ENCODE data around the gene KIRREL3.

KIRREL3 gene

DNA sequence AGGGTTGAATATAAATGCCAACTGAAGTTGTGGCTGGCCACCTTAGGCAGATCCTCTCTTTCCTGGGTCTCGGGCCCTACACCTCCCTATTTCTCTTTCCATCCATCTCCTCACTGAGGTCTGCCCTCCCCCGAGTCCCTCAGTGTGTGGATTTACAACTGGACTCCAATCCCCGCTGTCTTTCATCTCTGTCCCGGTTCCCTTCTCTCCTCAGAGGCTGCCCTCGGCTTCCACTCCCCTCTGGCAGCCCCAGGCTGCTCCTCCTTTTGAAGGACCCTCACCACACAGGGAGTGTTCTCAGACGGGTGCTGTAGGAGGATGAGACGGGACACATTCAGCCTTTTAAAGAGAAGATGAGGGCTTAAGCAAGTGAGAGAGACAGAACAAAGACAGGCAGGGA is 478.0 kb downstream of the KIRREL3 start:
- FAIRE-seq = no peak

DNA sequence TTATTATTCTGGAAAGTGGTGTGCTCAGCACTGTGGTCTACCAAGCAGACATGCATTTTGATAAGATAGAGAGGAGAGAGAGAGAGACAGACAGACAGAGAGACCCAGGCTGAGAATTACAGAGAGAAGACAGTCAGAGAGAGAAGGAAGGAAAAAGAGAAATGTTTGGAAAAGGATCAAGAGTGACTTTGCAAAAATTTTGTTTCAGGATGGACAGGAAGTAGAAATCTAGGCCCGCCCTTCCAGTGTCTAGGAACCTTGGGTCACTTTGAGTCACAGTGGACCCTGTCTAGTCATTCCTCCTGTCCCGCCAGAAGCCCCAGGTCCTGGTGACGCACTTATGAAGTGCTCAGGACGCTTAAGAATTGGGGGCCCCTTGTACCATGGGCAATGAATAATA is 478.4 kb downstream of the KIRREL3 start:
- FAIRE-seq = no peak

DNA sequence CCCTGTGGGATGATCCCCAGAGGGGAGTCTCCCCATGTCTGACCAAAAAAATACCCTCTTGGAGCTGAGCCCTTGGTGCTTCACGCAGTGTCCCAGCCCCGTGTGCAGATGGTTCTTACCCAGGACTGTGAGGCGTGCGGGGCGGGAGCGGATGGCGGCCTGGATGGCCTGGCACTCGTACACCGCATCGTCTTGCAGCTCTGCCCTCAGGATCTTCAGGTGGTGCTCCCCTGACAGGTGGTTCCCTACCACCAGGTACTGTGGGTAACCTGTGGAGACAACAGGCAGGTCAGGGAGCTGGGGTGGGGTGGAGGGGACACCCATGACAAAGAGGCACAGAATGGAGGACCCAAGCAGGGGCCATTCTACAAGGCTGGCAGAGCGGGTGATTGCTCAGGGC is 479.4 kb downstream of the KIRREL3 start:
- FAIRE-seq = no peak

DNA sequence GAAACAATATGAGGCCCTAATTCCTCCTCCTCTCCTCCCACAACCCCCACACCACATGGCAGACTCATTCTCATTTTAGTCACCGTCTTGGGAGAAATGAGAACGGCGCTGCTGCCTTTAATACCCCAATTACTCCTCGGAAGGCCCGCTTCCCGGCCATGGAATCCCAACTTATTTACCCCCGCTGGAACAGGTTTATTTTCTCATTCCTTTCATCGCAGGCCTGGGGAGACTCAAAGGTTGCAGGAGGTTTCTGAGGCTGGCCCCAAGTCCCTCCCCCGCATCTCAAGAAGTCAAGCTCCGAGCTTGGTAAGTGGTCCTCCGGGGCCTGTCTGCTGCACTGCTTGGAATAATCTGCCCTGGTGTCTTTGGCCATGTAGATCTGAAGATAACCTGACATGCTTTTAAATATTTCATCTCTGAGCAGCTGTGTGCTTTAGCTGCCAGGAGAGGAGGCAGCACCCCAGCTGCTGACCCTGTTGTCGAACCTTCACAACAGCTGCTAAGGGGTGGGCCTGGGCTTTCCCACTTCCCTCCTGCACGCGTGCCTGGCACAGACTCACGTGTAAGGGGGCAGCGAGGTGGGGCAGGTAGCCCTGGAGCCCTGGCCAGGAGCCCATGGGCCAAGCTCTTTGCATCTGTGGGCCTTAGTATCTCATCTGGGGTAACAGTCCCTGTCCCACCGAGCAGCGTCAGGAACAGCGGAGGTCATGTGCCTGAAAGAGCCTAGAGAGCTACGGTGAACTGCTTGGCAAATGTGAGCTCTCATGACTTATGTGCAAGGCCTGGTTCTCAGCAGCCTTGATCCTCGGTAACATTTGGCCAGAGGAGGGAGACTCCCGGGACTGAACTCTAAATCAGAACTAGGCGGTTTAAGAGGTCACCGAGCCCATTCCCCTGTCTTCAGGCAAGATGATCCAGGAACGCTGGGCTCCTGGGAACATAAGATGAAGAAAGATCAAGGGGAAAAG is 480.5 kb downstream of the KIRREL3 start:
- FAIRE-seq = no peak

DNA sequence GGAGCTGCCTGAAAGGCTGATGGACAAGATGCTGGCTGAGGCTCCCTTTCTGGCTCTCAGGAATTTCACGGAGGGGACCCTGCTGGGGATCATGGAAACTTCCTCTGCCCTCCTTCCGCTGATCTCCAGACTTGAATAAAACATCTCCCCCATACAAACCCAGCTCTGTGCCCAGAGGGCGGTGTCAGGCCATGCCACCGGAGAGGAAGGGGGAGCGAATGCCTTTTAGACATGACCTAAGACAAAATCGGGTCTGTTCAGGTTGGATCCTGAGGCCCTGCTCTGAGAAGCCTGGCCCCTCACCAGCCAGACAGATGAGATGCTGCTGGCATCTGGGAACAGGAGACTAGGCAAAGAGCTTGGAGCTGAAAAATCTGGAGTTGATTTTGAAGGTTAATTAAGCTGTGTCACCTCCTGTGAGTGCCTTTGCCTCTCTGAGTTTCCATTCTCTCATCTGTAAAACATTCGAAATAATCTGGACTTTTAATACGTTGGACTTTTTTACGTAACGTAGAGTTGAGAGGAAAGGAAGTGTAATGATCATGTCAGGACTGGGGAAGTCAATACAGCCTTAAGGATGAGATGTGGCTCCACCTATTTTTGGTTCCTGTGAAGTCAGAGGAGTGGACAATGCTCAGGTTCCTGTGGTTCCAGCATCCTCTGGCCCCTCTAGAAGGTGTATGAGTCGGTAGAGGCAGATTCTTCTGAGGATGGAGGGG is 481.4 kb downstream of the KIRREL3 start:
- no peak for FAIRE-seq

DNA sequence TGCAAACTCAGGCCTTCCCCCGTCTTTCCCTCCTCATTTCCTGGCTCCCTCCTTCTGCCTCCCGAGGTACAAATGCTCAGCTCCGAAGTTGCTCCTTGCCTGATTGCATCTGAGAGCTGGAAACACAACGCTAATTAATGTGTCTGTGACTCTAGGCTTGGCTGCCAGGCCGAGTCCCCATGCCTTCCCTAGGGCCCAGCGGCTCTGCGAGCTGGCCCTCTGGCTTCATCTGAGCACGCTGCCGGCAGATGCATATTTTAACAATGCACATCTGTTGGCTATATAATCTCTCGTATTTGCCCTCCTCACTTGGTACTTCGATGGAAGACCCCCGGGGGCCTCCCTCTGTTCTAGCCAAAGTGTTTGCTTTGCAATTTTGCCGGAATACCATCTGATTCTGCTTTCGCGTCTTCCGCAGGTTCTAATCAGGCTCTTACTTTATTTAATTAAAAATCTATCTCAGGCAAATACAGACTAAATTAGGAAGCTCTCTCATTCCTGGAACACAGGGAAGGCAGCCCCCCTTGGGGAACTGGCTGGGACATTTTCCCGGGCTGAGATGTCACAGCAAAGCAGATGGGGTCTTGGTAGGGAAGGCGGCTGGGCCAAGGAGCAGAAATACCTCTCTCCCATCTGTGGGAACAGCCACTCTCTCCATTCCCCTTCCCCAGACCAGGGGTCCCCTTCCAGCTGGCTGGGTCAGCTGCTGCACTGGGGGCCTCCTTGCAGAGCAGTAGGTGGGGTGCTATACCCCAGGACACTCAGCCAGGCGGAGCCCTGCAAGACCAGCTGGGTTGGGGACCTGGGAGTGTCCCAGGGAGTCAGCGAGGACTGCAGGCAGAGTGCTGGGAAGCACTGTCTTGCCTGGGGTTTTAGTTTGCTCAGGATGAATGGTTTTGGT is 482.2 kb downstream of the KIRREL3 start:
- FAIRE-seq = no peak

DNA sequence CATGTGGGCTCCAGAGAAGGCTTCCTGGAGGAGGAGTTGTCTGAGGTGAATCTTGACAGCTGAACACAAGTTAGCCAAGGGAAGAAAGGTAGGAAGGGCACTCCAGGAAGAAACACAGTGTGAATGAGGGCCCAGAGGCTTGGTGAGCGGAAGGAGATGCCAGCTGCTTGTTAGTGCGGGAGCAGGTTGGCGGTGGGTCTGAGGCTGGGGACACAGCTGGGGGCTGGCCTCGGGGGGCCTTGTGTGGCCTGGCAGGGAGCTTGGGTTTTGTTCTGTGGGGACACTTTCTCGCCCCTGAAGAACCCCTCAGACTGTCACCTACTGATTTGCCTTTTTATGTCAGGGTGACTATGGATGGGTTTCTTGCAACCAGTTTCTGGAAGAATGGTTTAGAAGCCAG is 485.1 kb downstream of the KIRREL3 start:
- no peak for FAIRE-seq

DNA sequence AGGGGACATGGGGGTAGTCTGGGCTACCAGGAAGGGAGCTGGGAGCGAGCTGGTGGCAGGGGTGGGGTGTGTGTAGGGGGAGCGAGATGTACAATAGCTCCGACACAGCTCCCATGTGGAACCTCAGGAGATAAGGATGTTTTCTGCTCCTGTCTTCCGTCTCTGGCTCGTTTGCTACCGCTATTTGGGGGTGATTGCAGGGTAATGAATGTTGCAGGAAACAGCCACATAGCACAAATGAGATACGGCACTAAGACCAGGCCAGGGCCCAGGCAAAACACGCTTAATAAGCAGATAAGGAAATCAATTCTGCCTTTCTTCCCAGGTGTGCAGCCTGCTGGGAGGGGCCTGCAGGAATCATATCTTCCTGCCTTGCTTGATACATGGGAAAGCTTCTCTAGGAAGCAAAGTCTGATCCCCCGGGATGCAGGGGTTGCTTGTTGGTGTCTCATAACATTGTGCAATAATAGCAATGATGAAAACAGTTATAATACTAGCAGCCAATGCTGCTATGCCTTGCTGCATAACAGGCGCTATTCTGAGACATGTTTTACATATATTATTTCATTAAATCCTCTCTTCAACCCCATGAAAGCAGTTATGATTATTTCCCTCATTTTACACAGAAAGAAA is 486.4 kb downstream of the KIRREL3 start:
- no peak for FAIRE-seq

DNA sequence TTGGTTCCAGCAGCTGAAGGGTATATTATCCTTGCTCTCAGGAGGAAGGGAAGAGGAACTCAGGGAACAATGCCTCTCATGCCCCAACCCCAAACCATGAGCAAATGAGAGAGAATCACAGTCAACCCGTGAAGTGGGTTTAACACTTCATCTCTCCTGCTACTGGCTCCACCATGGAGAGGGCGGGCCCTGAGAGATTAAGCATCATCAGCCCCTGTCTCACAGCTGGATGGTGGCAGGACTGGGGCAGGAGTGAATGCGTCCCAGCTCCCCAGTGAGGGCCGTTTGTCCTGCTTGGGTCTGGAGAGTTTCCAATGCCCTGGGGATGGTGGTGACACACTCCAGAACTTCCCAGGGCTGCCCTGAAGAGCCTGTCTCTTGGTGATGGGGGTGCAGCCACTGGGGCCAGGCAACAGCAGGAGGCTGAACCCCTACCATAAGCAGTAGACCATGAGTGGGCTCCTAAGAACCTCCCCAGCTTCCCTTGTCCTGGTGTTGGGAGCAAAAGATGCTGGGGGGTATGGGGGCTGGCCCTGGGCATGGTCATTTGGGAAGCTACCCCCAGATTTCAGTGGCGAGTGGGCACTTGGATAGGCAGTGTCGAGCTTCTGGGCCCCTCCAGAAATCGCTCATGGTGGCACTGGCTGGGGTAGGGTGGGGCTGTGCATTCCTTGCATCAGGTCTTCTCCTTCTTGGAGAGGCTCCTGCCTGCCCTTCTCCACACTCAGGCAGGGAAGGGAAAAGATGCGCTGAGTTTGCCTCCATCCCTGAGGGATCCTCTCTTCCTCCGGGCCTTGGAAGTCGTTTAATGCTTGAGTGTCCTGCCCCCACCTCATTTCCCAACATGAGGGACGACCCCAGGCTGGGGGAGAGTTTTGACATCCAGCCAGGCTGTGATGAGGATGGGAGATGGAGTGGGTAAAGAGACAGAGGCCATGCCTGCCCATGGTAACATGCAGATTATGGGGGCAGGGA is 487.5 kb downstream of the KIRREL3 start:
- FAIRE-seq = no peak

DNA sequence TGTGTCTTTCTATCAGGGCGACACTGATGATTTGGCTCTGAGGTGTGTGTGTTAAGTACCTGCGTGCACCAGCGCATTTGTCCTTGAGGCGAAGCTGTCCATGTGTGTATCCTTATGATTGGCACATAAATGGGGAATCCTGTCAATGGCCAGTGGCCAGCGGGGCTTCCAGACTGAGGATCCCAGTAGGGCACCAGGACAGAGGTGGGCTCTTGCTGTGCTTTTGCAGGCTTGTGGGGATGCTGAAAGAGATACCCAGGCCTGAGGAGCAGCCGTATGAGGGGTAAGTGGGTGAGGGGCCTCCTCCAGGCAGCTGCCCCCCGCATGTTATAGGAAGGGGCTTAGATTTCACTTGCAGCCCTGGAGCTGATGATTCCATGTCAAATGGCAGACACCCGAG is 488.3 kb downstream of the KIRREL3 start:
- no peak for FAIRE-seq

DNA sequence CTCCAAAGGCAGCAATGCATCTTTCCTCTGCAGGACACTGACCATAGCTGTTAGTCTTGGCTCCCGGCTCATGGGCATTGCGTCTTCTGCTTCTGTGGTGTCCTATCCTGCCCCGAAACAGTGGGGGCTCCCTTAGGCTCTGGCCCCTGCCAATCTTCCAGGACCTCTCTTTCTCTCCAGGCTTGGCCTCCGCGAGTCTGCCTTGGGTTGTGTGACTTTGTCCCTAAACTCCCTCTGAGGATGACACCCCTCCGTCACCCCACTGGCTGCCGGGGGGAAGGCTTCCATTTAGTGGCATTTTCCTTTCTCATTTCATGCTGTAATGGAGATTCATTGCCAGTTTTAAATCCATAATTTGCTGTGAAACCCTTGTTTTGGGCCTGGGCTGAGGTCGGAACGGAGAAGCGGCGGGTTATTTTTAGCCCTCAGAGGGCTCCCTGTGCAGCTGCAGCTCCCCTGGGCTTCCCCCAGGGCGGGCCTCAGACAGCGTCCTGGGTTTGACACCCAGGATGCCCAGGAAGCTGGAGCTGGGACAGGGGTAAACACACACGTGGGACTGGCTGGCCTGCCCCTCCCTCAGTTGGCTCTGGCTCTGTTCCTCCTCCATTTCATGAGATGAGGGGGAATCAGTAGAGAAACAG is 489.0 kb downstream of the KIRREL3 start:
- no peak for FAIRE-seq

DNA sequence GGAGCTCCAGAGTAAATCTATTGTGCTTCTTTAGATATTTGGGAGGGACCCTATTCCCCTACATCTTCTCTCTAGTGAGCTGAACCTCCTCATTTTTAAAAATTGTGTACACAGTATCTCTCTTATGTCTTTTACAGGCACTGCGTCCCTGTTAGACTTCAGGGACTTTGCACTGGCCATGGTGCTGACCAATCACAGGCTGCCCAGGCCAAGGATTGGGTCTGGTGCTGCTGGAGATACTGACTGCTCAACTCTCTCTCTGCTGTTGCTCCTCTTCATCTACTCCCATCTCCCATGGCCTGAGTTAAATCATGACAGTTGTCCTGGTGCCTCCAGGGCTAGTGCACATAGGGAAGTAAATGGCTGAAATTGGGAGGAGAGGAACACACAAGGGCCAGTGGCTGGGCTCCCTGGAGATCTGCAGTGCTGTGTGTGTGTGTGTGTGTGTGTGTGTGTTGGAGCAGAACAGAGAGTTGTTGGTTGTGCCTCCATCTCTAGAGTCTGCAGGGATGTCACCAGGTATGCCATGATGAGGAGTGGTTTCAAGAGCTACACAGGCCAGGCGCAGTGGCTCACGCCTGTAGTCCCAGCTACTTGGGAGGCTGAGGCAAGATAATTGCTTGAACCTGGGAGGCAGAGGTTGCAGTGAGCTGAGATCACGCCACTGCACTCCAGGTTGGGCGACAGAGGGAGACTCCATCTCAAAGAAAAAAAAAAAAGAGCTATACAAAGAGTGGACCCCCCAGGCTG is 489.8 kb downstream of the KIRREL3 start:
- no peak for FAIRE-seq

DNA sequence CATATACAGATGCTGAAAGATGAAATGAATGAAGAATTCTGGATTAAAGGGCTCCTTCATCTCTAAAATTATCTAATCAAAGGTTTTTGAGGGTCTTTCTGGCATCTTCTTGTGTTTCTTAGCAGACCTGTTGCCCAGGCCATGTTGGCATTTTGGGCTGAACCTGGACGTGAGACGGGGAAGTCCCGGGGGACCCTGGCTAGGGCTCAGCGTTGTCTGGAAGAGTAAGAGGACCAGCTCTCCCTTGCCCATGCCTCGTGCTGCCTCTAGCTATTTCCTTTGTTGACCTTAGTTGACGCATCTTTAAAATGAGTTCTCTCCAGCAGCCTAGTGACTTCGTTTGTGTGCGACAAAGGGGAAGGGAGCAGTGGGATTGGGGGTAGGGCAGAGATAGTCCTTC is 492.9 kb downstream of the KIRREL3 start:
- FAIRE-seq = no peak

DNA sequence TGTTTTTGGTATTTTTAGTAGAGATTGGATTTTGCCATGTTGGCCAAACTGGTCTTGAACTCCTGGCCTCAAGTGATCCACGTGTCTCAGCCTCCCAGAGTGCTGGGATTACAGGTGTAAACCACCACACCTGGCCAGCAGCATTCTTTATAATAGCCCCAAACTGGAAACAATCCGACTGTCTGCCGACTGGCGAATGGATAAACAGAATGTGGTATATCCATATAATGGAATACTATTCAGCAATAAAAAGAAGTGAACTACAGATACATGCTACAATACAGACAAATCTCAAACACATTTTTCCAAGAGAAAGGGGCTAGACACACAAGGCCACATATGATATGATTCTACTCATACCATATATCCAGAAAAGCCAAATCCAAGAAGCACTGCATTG is 493.8 kb downstream of the KIRREL3 start:
- no peak for FAIRE-seq

DNA sequence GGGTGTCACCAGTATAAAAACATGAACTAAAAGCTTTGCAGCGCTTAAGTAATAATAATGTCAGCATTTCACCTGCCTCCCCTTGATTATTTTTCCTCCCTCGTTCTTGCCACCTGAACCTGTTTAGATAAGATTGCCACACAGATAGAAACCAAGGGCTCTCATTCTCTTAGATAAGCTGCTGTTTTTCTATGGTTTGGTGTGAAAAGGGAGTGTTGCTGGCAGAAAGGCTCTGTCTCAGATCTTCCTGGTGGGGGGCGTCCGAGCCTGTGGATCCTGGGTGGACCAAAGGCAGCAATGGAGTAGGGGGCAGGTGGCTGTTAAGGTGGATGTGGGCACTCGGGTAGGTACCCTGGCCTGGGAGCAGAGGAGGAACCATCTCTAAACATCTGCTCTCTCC is 497.6 kb downstream of the KIRREL3 start:
- no peak for FAIRE-seq

DNA sequence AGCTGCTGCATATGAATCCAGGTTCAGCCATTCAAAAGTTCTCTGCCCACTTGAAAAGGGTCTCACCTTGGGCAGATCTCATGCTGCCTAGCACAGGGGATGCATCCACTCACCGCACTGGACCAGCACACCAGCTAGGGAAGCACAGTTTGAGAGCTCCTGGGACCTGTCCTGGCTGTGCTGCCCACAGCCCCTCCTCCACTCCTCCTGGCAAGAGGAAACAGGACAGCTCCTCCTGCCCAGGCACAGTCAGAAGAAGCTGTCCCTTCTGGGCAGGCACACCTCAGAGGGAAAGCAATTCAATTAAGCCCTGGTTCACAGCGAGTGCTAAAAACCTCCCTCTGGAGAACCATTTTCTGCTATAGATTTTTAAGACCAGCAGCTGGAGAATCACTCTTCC is 498.4 kb downstream of the KIRREL3 start:
- no peak for FAIRE-seq

DNA sequence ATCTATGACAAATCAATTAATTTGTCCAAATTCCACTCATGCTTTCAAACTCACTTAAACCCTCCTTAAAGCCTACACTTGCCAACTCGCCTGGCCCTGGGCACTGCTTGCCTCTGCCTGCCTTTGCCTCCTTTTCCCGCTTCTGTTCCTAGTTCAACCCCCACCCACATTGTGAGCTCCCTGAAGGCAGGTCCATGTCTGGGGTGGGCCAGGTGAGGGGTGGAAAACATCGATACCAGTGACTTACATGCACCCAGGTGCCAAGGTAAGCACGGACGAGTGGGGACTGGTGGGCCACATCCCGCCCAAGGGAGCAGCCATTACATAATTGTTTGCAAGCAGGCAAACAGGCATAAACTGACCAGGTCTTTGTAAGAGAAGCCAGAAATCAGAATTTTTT is 498.9 kb downstream of the KIRREL3 start:
- FAIRE-seq = no peak

DNA sequence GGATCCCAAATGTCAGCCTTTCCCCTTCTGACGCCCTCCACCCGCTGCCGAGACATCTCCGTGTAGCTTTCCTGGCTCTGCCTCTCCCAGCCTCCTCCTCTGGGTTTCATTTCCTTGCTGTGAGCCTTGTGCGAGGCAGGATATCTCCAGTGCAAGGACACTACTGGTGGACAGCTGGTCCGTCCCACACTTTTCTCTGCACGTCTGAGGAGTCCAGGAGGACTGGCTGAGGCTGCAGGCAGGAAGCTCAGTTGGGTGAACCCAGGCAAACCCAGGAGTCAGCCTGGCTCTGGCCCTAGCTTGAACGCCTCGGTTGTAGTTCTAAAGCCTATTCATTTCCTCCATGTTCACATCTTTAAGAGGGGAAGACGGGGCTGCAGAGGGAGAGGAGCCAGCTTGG is 499.6 kb downstream of the KIRREL3 start:
- no peak for FAIRE-seq

DNA sequence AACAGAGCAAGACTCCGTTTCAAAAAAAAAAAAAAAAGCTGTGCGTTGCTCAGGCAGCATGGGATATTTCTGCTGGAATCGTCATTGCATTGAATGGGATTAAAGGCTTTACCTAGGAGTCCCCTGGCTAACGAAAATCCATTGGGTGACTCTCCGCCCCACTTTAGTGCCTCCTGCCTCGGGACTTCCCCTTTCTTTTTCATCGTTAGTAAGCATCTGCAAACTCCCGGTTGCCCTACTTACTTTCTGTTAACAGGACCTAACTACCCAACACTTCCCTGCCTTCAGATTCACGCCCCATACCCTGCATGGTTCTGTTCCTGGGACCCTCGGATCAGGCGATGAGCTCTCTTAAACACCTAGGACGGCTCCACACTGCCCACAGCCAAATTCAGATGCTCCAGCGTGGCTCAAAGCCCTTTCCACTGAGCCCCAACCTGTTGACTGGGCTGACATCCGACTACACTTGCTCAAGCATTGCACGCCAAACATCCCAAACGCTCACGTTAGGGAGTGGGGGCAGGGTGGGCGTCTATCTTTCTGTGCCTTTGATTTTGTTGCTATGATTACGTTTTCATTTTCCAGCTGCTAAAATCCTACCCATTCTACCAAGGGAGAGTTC is 501.3 kb downstream of the KIRREL3 start:
- no peak for FAIRE-seq

DNA sequence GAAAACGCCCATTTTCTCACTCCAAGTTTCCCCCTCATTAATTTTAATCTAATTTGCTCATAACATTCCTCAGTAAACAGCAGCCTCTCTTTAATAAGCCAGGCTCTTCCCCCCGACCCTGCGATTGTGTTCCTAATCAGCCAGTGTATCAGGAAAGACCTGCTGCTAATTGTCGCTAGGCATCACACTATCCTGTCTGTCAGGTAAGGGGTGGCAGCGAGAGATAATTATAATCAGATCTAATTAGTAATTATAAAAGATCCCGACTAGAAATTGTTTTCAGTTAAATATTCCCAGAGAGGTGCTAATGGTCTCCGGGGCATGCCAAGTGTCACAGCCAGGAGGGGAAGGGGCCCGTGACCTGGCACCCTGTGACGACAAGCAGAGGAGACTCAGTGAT is 502.3 kb downstream of the KIRREL3 start:
- FAIRE-seq = no peak
